ENCODE measurements around the gene ADAMTSL1.

Gene ADAMTSL1

GRCh38 chr9:18778846-18779245 lies 304.9 kb downstream of the ADAMTSL1 start:
- ATAC-seq (replicated peaks; ENCODE audit: extremely low read depth, poor library complexity, severe bottlenecking) (no peak), DNase-seq (ENCODE audit: low spot score in 2 of 2) (no peak)
- H3K36me3 Mint-ChIP-seq (ENCODE audit: insufficient read depth): peaks cover 2% of the 10 kb centered on the region
- H3K27ac Mint-ChIP-seq (ENCODE audit: low read depth): no peak overlapping the region
- no peaks in the 10 kb centered on the region for H3K9me3 Mint-ChIP-seq
- H3K4me1 Mint-ChIP-seq: no peaks in the 10 kb centered on the region
- peaks cover 26% of the 10 kb centered on the region for H3K27me3 Mint-ChIP-seq
- H3K4me3 Mint-ChIP-seq: no peak overlapping the region

- Mint-ChIP-seq H3K27ac (ENCODE audit: low read depth) (no peak overlapping the region), H3K36me3 (ENCODE audit: insufficient read depth) (no peaks in the 10 kb centered on the region), H3K4me3 (no peak overlapping the region), H3K4me1 (no peaks in the 10 kb centered on the region), H3K27me3 (peaks cover 16% of the 10 kb centered on the region), H3K9me3 (no peaks in the 10 kb centered on the region)
- DNase-seq (ENCODE audit: low spot score in 2 of 2) (no peak), ATAC-seq (replicated peaks; ENCODE audit: extremely low read depth, poor library complexity, severe bottlenecking) (no peak)
Observed at GRCh38 chr9:18783909-18784308, 310.0 kb downstream of the ADAMTSL1 start.

- DNase-seq (ENCODE audit: low spot score in 2 of 2): no peak
- H3K27ac Mint-ChIP-seq (ENCODE audit: low read depth): no peak overlapping the region
- H3K36me3 Mint-ChIP-seq (ENCODE audit: insufficient read depth): no peaks in the 10 kb centered on the region
- H3K4me1 Mint-ChIP-seq: no peaks in the 10 kb centered on the region
- no peak for ATAC-seq (replicated peaks; ENCODE audit: extremely low read depth, poor library complexity, severe bottlenecking)
- no peak overlapping the region for H3K4me3 Mint-ChIP-seq
- H3K27me3 Mint-ChIP-seq: peaks cover 9% of the 10 kb centered on the region
- H3K9me3 Mint-ChIP-seq: no peaks in the 10 kb centered on the region
Observed at GRCh38 chr9:18785604-18786003, 311.7 kb downstream of the ADAMTSL1 start.

- Mint-ChIP-seq H3K4me1 (no peaks in the 10 kb centered on the region), H3K27me3 (peaks cover 9% of the 10 kb centered on the region), H3K4me3 (no peak overlapping the region), H3K9me3 (no peaks in the 10 kb centered on the region), H3K27ac (ENCODE audit: low read depth) (no peak overlapping the region), H3K36me3 (ENCODE audit: insufficient read depth) (no peaks in the 10 kb centered on the region)
- ATAC-seq (replicated peaks; ENCODE audit: extremely low read depth, poor library complexity, severe bottlenecking) (no peak), DNase-seq (ENCODE audit: low spot score in 2 of 2) (no peak)
Observed at GRCh38 chr9:18786196-18786595, 312.2 kb downstream of the ADAMTSL1 start.

GRCh38 chr9:18786911-18787650 lies 313.1 kb downstream of the ADAMTSL1 start:
- Mint-ChIP-seq H3K9me3 (no peaks in the 10 kb centered on the region), H3K36me3 (ENCODE audit: insufficient read depth) (no peaks in the 10 kb centered on the region), H3K27ac (ENCODE audit: low read depth) (no peak overlapping the region), H3K4me3 (no peak overlapping the region), H3K4me1 (no peaks in the 10 kb centered on the region), H3K27me3 (peaks cover 9% of the 10 kb centered on the region)
- no peak for ATAC-seq (replicated peaks; ENCODE audit: extremely low read depth, poor library complexity, severe bottlenecking)
- DNase-seq (ENCODE audit: low spot score in 2 of 2): no peak

GRCh38 chr9:18788256-18788655 lies 314.3 kb downstream of the ADAMTSL1 start:
- H3K4me1 Mint-ChIP-seq: no peaks in the 10 kb centered on the region

GRCh38 chr9:18791074-18791473 lies 317.1 kb downstream of the ADAMTSL1 start:
- H3K4me1 Mint-ChIP-seq: no peaks in the 10 kb centered on the region
- H3K9me3 Mint-ChIP-seq: no peaks in the 10 kb centered on the region
- no peak for ATAC-seq (replicated peaks; ENCODE audit: extremely low read depth, poor library complexity, severe bottlenecking)
- H3K36me3 Mint-ChIP-seq (ENCODE audit: insufficient read depth): no peaks in the 10 kb centered on the region
- no peak for DNase-seq (ENCODE audit: low spot score in 2 of 2)
- peaks cover 17% of the 10 kb centered on the region for H3K27me3 Mint-ChIP-seq
- H3K27ac Mint-ChIP-seq (ENCODE audit: low read depth): no peak overlapping the region
- H3K4me3 Mint-ChIP-seq: no peak overlapping the region

More at GRCh38 chr9:18788256-18788655, 314.3 kb downstream of the ADAMTSL1 start:
- ATAC-seq (replicated peaks; ENCODE audit: extremely low read depth, poor library complexity, severe bottlenecking) (no peak), DNase-seq (ENCODE audit: low spot score in 2 of 2) (no peak)
- H3K36me3 Mint-ChIP-seq (ENCODE audit: insufficient read depth): no peaks in the 10 kb centered on the region
- no peak overlapping the region for H3K27ac Mint-ChIP-seq (ENCODE audit: low read depth)
- H3K9me3 Mint-ChIP-seq: no peaks in the 10 kb centered on the region
- H3K27me3 Mint-ChIP-seq: no peaks in the 10 kb centered on the region
- H3K4me3 Mint-ChIP-seq: no peak overlapping the region

GRCh38 chr9:18793122-18793521 lies 319.2 kb downstream of the ADAMTSL1 start:
- no peak for DNase-seq (ENCODE audit: low spot score in 2 of 2)
- no peak overlapping the region for H3K27ac Mint-ChIP-seq (ENCODE audit: low read depth)
- no peaks in the 10 kb centered on the region for H3K9me3 Mint-ChIP-seq
- no peaks in the 10 kb centered on the region for H3K36me3 Mint-ChIP-seq (ENCODE audit: insufficient read depth)
- ATAC-seq (replicated peaks; ENCODE audit: extremely low read depth, poor library complexity, severe bottlenecking): no peak
- peaks cover 30% of the 10 kb centered on the region for H3K27me3 Mint-ChIP-seq
- H3K4me3 Mint-ChIP-seq: no peak overlapping the region
- H3K4me1 Mint-ChIP-seq: no peaks in the 10 kb centered on the region

GRCh38 chr9:18795947-18796671 lies 322.2 kb downstream of the ADAMTSL1 start:
- H3K27me3 Mint-ChIP-seq: peaks cover 30% of the 10 kb centered on the region
- H3K9me3 Mint-ChIP-seq: no peaks in the 10 kb centered on the region
- H3K27ac Mint-ChIP-seq (ENCODE audit: low read depth): no peak overlapping the region
- no peak for DNase-seq (ENCODE audit: low spot score in 2 of 2)
- no peaks in the 10 kb centered on the region for H3K4me1 Mint-ChIP-seq
- H3K4me3 Mint-ChIP-seq: no peak overlapping the region
- no peaks in the 10 kb centered on the region for H3K36me3 Mint-ChIP-seq (ENCODE audit: insufficient read depth)
- no peak for ATAC-seq (replicated peaks; ENCODE audit: extremely low read depth, poor library complexity, severe bottlenecking)

- Mint-ChIP-seq H3K27ac (ENCODE audit: low read depth) (no peak overlapping the region), H3K9me3 (no peaks in the 10 kb centered on the region), H3K4me1 (no peaks in the 10 kb centered on the region), H3K27me3 (peaks cover 30% of the 10 kb centered on the region), H3K36me3 (ENCODE audit: insufficient read depth) (no peaks in the 10 kb centered on the region), H3K4me3 (no peak overlapping the region)
- ATAC-seq (replicated peaks; ENCODE audit: extremely low read depth, poor library complexity, severe bottlenecking) (no peak), DNase-seq (ENCODE audit: low spot score in 2 of 2) (no peak)
Observed at GRCh38 chr9:18796696-18797270, 322.8 kb downstream of the ADAMTSL1 start.

- no peaks in the 10 kb centered on the region for H3K9me3 Mint-ChIP-seq
- peaks cover 30% of the 10 kb centered on the region for H3K27me3 Mint-ChIP-seq
- ATAC-seq (replicated peaks; ENCODE audit: extremely low read depth, poor library complexity, severe bottlenecking): no peak
- no peaks in the 10 kb centered on the region for H3K36me3 Mint-ChIP-seq (ENCODE audit: insufficient read depth)
- H3K4me3 Mint-ChIP-seq: no peak overlapping the region
- H3K4me1 Mint-ChIP-seq: no peaks in the 10 kb centered on the region
- no peak for DNase-seq (ENCODE audit: low spot score in 2 of 2)
- H3K27ac Mint-ChIP-seq (ENCODE audit: low read depth): no peak overlapping the region
Observed at GRCh38 chr9:18798106-18798505, 324.2 kb downstream of the ADAMTSL1 start.

- Mint-ChIP-seq H3K36me3 (ENCODE audit: insufficient read depth) (no peaks in the 10 kb centered on the region), H3K27me3 (peaks cover 30% of the 10 kb centered on the region), H3K4me1 (no peaks in the 10 kb centered on the region), H3K4me3 (no peak overlapping the region), H3K27ac (ENCODE audit: low read depth) (no peak overlapping the region), H3K9me3 (no peaks in the 10 kb centered on the region)
- DNase-seq (ENCODE audit: low spot score in 2 of 2) (no peak), ATAC-seq (replicated peaks; ENCODE audit: extremely low read depth, poor library complexity, severe bottlenecking) (no peak)
Observed at GRCh38 chr9:18798508-18799290, 324.7 kb downstream of the ADAMTSL1 start.
